A673 (cell line): ENCODE results near the gene NPB. TPM values are rescaled to one million over a fixed set of nuclear protein-coding genes. Genes with fewer than 3 reads are reported as not detected.
"Not testable (repeated sequence)": the region's sequence is repeated elsewhere in the genome, so short reads cannot be mapped to it uniquely, and the experiment has no call there.

Experiments used
- BruUV-seq: library from RNA; stranded (reverse); fragments of 400-500 nt; replicated peaks from 2 replicates; lab custom pipeline; 2021; lab: Mats Ljungman, UMichigan
- CTCF ChIA-PET: fragments of 300-600 bp; sonication (Branson Sonifier 250); formaldehyde crosslinking; loops from one replicate; lab custom pipeline; 2022; ENCODE audit warnings: antibody characterized with exemption; lab: Charles Lee
- POLR2A ChIA-PET: fragments of 300-600 bp; sonication (Branson Sonifier 250); formaldehyde crosslinking; loops from one replicate; lab custom pipeline; 2022; ENCODE audit warnings: antibody characterized with exemption; ENCODE audit not compliant: low non-redundant PET; lab: Charles Lee
- DNase-seq: peaks from one replicate; pipeline ENCODE4 v3.0.0-alpha.2; 2015; ENCODE audit warnings: low spot score
- H3K27ac ChIP-seq: fragments of 200-600 bp; sonication (generic); 2 replicates; pipeline ENCODE4 v1.5.1; 2016; ENCODE audit warnings: mixed run types, low read depth, mild to moderate bottlenecking, mixed read lengths, antibody characterized with exemption, low read length; ENCODE audit not compliant: poor library complexity, severe bottlenecking
- H3K27me3 ChIP-seq: fragments of 200-600 bp; sonication (generic); replicated peaks from 2 replicates; pipeline ENCODE4 v1.6.1; 2017; ENCODE audit warnings: mixed run types, low read depth, mild to moderate bottlenecking, mixed read lengths, antibody characterized with exemption, low read length; ENCODE audit not compliant: insufficient read depth, poor library complexity
- H3K36me3 ChIP-seq: fragments of 200-600 bp; sonication (generic); 2 replicates; pipeline ENCODE4 v1.6.1; 2016; ENCODE audit warnings: mixed run types, mild to moderate bottlenecking, mixed read lengths, antibody characterized with exemption, low read length; ENCODE audit not compliant: insufficient read depth, poor library complexity, severe bottlenecking
- H3K4me1 ChIP-seq: fragments of 200-600 bp; sonication (generic); 2 replicates; pipeline ENCODE4 v1.6.1; 2017; ENCODE audit warnings: mixed run types, mild to moderate bottlenecking, mixed read lengths, antibody characterized with exemption, low read length; ENCODE audit not compliant: insufficient read depth, poor library complexity, severe bottlenecking
- H3K4me3 ChIP-seq: fragments of 200-600 bp; sonication (generic); 2 replicates; pipeline ENCODE4 v1.5.1; 2016; ENCODE audit warnings: low read depth, mixed run types, mild to moderate bottlenecking, mixed read lengths, low read length; ENCODE audit not compliant: poor library complexity, severe bottlenecking
- H3K9me3 ChIP-seq: fragments of 200-600 bp; sonication (generic); 2 replicates; pipeline ENCODE4 v1.6.1; 2016; ENCODE audit warnings: mixed run types, low read depth, mild to moderate bottlenecking, mixed read lengths, antibody characterized with exemption, low read length; ENCODE audit not compliant: poor library complexity, severe bottlenecking
- CTCF ChIP-seq: fragments of 300-800, 200-600 bp; sonication (generic); conservative IDR thresholded peaks from 2 replicates; pipeline ENCODE4 v1.5.1; 2017; ENCODE audit warnings: low read depth, mild to moderate bottlenecking, antibody characterized with exemption, low read length, moderate library complexity, mixed read lengths
- EZH2 ChIP-seq: fragments of 200-600 bp; sonication (generic); IDR thresholded peaks from 2 replicates; pipeline ENCODE4 v1.6.1; 2017; ENCODE audit warnings: borderline replicate concordance, low read depth, mild to moderate bottlenecking, mixed read lengths, antibody characterized with exemption, low read length; ENCODE audit not compliant: poor library complexity, severe bottlenecking
- intact Hi-C: fragments of 100-400 bp; cut with micrococcal nuclease; formaldehyde crosslinking; loops from one replicate; pipeline ENCODE4 v1.10.0; 2022; ENCODE audit not compliant: unreplicated experiment
- total RNA-seq: library from RNA; stranded (reverse); gene quantifications from 2 replicates; pipeline ENCODE4 v1.2.3, GENCODE V29; 2021

NPB gene
- total RNA-seq, 1 experiment from 2014 or later: 0.75 TPM

- TF ChIP-seq EZH2: no peak
- no peak for TF ChIP-seq CTCF
- no peaks in the 10 kb centered on the region for H3K27me3 ChIP-seq
- DNase-seq: peak; percentile 37
- peaks cover 39% of the 10 kb centered on the region for H3K36me3 ChIP-seq
- BruUV-seq: no TSS peak
- intact Hi-C loops: no loop called here
- H3K4me3 ChIP-seq: peak overlapping the region; percentile 85
- no peaks in the 10 kb centered on the region for H3K9me3 ChIP-seq
- H3K4me1 ChIP-seq: peaks cover 7% of the 10 kb centered on the region
- H3K27ac ChIP-seq: peak overlapping the region; percentile 76
- ChIA-PET POLR2A (no interaction called here), CTCF (no interaction called here)
Observed at GRCh38 chr17:81916234-81917001, 14.4 kb downstream of the NPB start.

DNA sequence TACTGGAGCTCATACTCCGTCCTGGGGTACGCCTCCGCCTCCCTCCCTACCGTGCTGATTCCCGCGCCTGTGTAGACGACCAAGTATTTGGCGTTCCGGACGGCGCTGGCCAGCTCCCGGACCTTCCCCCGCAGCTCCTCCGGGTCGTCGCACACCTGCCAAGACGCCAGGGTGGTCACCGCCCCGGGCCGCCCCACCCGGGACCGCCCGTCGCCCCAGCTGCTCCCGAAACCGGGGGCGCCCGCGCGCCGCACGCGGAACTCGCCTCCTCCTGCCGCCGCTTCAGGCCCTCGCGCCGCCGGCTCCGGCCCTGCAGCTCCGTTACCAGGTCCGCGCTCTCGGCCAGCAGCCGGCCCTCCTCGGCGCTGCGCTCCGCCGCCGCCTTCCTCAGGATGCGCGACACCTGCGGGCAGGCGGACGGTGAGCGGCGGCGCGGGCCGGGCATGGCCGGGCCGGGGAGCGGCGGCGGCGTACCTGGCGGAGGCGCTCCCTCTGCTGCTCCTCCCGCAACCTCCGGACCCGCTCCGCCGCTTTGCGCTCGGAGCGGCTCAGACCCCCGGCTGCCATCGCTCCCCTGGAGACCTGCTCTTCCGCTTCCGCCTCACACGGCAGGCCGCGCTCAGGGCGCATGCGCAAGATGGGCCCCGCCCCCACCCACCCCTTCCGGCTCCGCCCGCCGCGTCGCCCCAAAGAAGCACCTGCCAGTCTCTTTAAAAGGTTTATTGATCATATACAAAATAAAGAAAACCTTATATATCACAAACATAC lies 15.7 kb downstream of the NPB start, which contains the start of gene SIRT7:
TSS of gene SIRT7 (minus strand) at position 612 of the 768 bp plus-strand sequence. CDS start at position 567, 45 bp downstream.
- Histone ChIP-seq H3K27me3 (no peaks in the 10 kb centered on the region), H3K36me3 (peaks cover 46% of the 10 kb centered on the region), H3K27ac (peak within 1 kb of the TSS; percentile 76), H3K4me1 (peaks cover 7% of the 10 kb centered on the region), H3K4me3 (peak within 1 kb of the TSS; percentile 85), H3K9me3 (no peaks in the 10 kb centered on the region)
- POLR2A ChIA-PET: interaction anchor here (0.5 kb wide), 1 partner anchor 63 kb away, joined by 4 read pairs; no protein-coding TSS in a partner anchor
- no TSS peak for BruUV-seq
- peak; percentile 86 for DNase-seq
- intact Hi-C loops: no loop called here
- CTCF ChIA-PET: no interaction called here
- TF ChIP-seq EZH2: no peak
- TF ChIP-seq CTCF: no peak

DNA sequence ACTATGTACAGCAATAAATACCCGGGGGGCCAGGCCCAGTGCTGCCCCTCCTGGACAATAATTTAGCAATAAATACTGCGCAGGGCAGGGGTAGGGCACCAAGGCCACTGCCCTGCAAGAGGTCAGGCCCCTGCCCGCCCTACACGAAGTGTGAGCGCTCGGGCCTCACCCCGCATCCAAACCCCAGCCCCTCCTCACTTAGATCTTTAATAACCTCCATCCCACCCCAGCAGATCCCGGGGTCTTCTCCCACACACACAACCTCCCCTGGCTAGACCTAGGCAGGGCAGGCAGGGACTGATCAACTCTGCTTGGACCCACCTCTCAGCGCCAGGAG lies 16.3 kb downstream of the NPB start:
- CTCF ChIA-PET, H3K27me3 ChIP-seq, DNase-seq, H3K9me3 ChIP-seq, intact Hi-C loops, POLR2A ChIA-PET, BruUV-seq: not testable (repeated sequence)
- Histone ChIP-seq H3K4me1 (peaks cover 12% of the 10 kb centered on the region), H3K27ac (peak overlapping the region; percentile 76), H3K4me3 (peak overlapping the region; percentile 85), H3K36me3 (peaks cover 41% of the 10 kb centered on the region)
